Osteoblast (primary cell): Measurements from ENCODE around the gene HCFC2. TPM values are rescaled to one million over a fixed set of nuclear protein-coding genes. Genes with fewer than 3 reads are reported as not detected.

ENCODE experiments used
- DNase-seq: peaks from one replicate; pipeline ENCODE4 v3.0.0; 2011; ENCODE audit warnings: low spot score, mixed read lengths; ENCODE audit not compliant: insufficient read length; ENCODE audit errors: missing footprints
- H2AFZ ChIP-seq: 2 replicates; pipeline ENCODE4 v1.6.0; 2011; ENCODE audit warnings: mild to moderate bottlenecking, low read length
- H3K27ac ChIP-seq: 2 replicates; pipeline ENCODE4 v1.5.1; 2011; ENCODE audit warnings: mild to moderate bottlenecking, low read depth, low read length, moderate library complexity
- H3K27me3 ChIP-seq: 2 replicates; pipeline ENCODE4 v1.6.0; 2012; ENCODE audit warnings: mild to moderate bottlenecking, control low read depth, inconsistent platforms, low read length, moderate library complexity; ENCODE audit not compliant: insufficient read depth
- H3K36me3 ChIP-seq: 2 replicates; pipeline ENCODE4 v1.5.1; 2011; ENCODE audit warnings: mild to moderate bottlenecking, low read length, control low read depth, moderate library complexity; ENCODE audit not compliant: insufficient read depth
- H3K4me1 ChIP-seq: 2 replicates; pipeline ENCODE4 v1.5.1; 2011; ENCODE audit warnings: mild to moderate bottlenecking, low read length, control low read depth, moderate library complexity; ENCODE audit not compliant: insufficient read depth
- H3K4me2 ChIP-seq: 2 replicates; pipeline ENCODE4 v1.6.0; 2011; ENCODE audit warnings: mild to moderate bottlenecking, low read length; ENCODE audit not compliant: insufficient read depth
- H3K4me3 ChIP-seq: fragments of 200-600 bp; sonication (generic); 3 replicates; pipeline ENCODE4 v1.5.1; 2012; ENCODE audit warnings: mild to moderate bottlenecking, low read length, inconsistent platforms; ENCODE audit not compliant: insufficient read depth
- H3K79me2 ChIP-seq: 2 replicates; pipeline ENCODE4 v1.6.0; 2012; ENCODE audit warnings: mild to moderate bottlenecking, low read length, control low read depth, inconsistent platforms; ENCODE audit not compliant: insufficient read depth
- H3K9me3 ChIP-seq: 2 replicates; pipeline ENCODE4 v1.5.1; 2011; ENCODE audit warnings: low read depth, low read length, control low read depth
- H4K20me1 ChIP-seq: 2 replicates; pipeline ENCODE4 v1.6.0; 2012; ENCODE audit warnings: mild to moderate bottlenecking, low read length, control low read depth; ENCODE audit not compliant: insufficient read depth
- total RNA-seq: library from RNA; depleted of rRNA; stranded (reverse); fragments of >200 nt; gene quantifications from 2 replicates; pipeline ENCODE4 v1.2.3, GENCODE V29; 2012
- TF ChIP-seq, protein P1 (sequence below): IDR thresholded peaks from 2 replicates; pipeline ENCODE4 v1.5.1; 2011; ENCODE audit warnings: mild to moderate bottlenecking, low read depth, low read length, moderate library complexity; ENCODE audit errors: extremely low read depth

Gene HCFC2
- total RNA-seq, 1 donor = 25.7 TPM

DNA sequence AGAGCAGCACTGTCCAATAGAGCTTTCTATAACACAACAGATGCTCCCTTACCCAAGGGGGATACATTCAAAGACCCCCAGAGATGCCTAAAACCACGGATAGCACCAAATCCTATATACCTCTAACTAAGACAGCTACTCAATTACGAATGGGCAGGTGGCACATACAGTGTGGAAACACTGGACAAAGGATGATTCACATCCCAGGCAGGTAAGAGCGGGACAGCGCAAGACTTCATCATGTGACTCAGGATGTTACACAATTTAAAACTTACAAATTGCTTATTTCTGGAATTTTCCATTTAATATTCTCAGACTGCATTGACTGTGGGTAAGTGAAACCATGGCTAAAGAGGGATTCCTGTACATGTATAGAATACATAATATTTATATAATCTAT, 5.5 kb upstream of the HCFC2 start:
- DNase-seq = no peak

DNA sequence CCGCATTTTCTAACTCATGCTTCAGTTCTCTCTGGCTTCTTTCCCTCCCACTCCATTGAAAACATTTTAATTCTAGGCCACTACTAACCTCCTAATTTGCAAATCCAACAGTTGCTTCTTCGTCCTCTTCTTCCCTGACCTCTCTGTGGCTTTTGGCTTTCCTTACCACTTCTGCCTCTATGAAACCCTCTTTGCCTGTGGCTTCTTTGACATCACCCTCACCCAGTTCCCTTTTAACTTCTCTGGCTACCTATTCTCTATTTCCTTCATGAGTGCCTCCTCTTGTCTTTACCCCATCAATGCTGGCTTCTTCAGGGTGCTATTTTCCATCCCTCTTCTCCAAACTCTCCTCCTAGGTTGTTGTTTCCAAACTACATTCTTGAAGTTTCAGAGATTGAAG, 4.4 kb upstream of the HCFC2 start:
- H3K9me3 ChIP-seq = no peaks in the 10 kb centered on the region
- TF ChIP-seq, protein P1, sequence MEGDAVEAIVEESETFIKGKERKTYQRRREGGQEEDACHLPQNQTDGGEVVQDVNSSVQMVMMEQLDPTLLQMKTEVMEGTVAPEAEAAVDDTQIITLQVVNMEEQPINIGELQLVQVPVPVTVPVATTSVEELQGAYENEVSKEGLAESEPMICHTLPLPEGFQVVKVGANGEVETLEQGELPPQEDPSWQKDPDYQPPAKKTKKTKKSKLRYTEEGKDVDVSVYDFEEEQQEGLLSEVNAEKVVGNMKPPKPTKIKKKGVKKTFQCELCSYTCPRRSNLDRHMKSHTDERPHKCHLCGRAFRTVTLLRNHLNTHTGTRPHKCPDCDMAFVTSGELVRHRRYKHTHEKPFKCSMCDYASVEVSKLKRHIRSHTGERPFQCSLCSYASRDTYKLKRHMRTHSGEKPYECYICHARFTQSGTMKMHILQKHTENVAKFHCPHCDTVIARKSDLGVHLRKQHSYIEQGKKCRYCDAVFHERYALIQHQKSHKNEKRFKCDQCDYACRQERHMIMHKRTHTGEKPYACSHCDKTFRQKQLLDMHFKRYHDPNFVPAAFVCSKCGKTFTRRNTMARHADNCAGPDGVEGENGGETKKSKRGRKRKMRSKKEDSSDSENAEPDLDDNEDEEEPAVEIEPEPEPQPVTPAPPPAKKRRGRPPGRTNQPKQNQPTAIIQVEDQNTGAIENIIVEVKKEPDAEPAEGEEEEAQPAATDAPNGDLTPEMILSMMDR = no peak
- peaks cover 10% of the 10 kb centered on the region for H3K79me2 ChIP-seq
- DNase-seq = no peak
- H2AFZ ChIP-seq = no peak overlapping the region
- no peaks in the 10 kb centered on the region for H3K36me3 ChIP-seq
- H3K27me3 ChIP-seq = no peaks in the 10 kb centered on the region
- H3K4me2 ChIP-seq = no peak overlapping the region
- no peak overlapping the region for H3K4me3 ChIP-seq
- H3K27ac ChIP-seq = no peak overlapping the region
- no peaks in the 10 kb centered on the region for H4K20me1 ChIP-seq
- peaks cover 16% of the 10 kb centered on the region for H3K4me1 ChIP-seq

More for the DNA sequence above, 5.5 kb upstream of the HCFC2 start:
- no peaks in the 10 kb centered on the region for H3K27me3 ChIP-seq
- no peaks in the 10 kb centered on the region for H3K36me3 ChIP-seq
- no peak overlapping the region for H2AFZ ChIP-seq
- H3K79me2 ChIP-seq = peaks cover 4% of the 10 kb centered on the region
- H3K9me3 ChIP-seq = no peaks in the 10 kb centered on the region
- H3K27ac ChIP-seq = no peak overlapping the region
- TF ChIP-seq, protein P1 = no peak
- H3K4me3 ChIP-seq = no peak overlapping the region
- no peaks in the 10 kb centered on the region for H4K20me1 ChIP-seq
- peaks cover 16% of the 10 kb centered on the region for H3K4me1 ChIP-seq
- no peak overlapping the region for H3K4me2 ChIP-seq

DNA sequence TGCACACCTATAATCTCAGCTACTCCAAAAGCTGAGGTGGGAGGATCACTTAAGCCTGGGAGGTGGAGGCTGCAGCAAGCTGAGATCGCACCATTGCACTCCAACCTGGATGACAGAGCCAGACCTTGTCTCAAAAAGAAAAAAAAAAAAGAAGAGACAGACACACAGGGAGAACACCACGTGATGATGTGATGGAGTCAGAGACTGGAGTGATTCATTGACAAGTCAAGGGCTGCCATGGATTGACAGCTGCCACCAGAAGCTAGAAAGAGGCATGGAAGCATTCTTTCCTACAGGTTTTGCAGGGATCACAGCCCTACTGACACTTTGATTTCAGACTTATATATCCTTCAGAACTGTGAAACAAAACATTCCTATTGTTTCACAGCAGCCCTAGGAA, 3.5 kb upstream of the HCFC2 start:
- Histone ChIP-seq H3K4me3 (no peak overlapping the region), H3K9me3 (no peaks in the 10 kb centered on the region), H3K27me3 (no peaks in the 10 kb centered on the region), H3K79me2 (peaks cover 18% of the 10 kb centered on the region), H3K4me2 (no peak overlapping the region), H3K36me3 (no peaks in the 10 kb centered on the region), H3K4me1 (peaks cover 19% of the 10 kb centered on the region), H2AFZ (no peak overlapping the region), H4K20me1 (peaks cover 3% of the 10 kb centered on the region), H3K27ac (no peak overlapping the region)
- DNase-seq = no peak
- TF ChIP-seq, protein P1 = no peak

- Histone ChIP-seq H3K9me3 (no peaks in the 10 kb centered on the region), H3K4me1 (peaks cover 17% of the 10 kb centered on the region), H2AFZ (peak overlapping the region; percentile 92), H4K20me1 (peaks cover 3% of the 10 kb centered on the region), H3K4me3 (peak overlapping the region; percentile 98), H3K36me3 (peaks cover 16% of the 10 kb centered on the region), H3K79me2 (peaks cover 45% of the 10 kb centered on the region), H3K27me3 (no peaks in the 10 kb centered on the region), H3K4me2 (peak overlapping the region; percentile 69), H3K27ac (peak overlapping the region; percentile 65)
- no peak for DNase-seq
- TF ChIP-seq, protein P1 = no peak
Measured at GRCh38 chr12:104063712-104064030, 660 bp upstream of the HCFC2 start.
